Measurements from ENCODE around the gene NAA15.
"Not testable (repeated sequence)": the region's sequence is repeated elsewhere in the genome, so short reads cannot be mapped to it uniquely, and the experiment has no call there.

Gene NAA15

DNA sequence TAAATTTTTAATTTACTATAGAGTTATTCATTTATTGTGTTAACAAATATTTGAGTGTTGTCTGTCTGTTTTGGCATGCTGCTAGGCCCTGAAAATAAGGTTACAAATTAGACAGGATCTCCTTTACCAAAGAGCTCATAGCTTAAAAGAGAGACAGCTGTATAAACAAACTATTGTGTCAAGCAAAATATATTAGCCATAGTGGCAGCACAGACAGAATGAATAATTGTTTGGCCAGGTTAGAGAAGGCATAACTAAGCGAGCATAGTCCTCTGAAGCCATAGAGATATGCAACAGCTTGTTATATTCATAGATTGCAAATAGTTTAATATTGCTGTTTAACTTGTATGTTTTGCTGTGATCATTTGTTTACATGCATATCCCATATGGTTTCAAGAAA is 67.7 kb downstream of the NAA15 start:
- no peak for DNase-seq

- no peak for DNase-seq
Measured at GRCh38 chr4:139374251-139374650, 72.9 kb downstream of the NAA15 start.

DNA sequence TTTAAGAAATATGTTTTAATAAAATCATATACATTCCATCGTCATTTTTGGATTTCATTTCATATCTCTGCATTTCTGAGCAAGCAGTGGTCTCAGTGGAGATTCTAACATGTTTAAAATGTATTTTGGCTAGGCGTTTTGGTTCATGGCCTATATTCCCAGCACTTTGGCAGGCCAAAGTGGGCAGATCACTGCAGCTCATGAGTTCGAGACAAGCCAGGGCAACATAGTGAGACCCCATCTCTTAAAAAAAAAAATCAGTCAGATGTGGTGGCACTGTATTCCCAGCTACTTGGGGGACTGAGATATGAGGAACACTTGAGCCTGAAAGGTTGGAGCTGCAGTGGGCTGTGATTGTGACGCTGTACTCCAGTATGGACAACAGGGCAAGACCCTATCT is 85.1 kb downstream of the NAA15 start:
- no peak for DNase-seq

DNA sequence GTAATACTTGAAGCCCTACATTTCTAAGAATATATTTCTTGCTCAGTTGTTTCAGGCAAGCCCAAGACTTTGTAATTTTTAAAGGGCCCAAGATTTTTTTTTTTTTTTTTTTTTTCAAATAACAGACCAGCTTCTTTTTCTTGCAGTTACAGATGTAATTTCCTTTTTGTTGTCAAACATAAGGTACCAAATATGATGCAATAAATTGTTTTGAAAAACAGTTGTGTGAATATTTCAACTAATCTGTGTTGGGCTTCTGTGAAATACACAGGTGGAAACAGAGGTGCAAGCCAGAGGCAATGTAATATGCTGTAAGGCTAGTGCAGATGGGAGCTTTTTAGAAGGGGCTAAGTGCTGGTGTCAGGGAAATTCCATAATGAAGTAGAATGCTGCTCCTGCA is 87.8 kb downstream of the NAA15 start:
- no peak for DNase-seq

GRCh38 chr4:139389991-139390390 is 88.7 kb downstream of the NAA15 start:
- no peak for DNase-seq

DNA sequence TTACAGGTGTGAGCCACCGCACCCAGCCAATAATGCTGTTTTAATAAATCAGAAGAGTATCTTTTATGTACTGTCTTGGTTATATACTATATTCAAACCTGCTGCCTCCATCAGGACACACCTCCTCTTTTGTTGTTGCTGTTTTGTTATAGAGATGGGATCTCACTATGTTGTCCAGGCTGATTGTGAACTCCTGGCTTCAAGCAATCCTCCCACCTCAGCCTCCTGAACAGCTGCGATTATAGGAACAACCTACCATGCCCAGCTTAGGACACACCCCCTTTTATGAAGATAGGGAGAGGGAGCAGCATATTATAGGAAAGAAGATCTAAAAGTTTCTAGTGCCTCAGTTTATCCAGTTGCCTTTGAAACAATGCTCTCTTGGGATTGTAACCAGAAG is 90.4 kb downstream of the NAA15 start:
- no peak for DNase-seq

GRCh38 chr4:139392797-139393196 is 91.5 kb downstream of the NAA15 start:
- DNase-seq, result no peak

DNA sequence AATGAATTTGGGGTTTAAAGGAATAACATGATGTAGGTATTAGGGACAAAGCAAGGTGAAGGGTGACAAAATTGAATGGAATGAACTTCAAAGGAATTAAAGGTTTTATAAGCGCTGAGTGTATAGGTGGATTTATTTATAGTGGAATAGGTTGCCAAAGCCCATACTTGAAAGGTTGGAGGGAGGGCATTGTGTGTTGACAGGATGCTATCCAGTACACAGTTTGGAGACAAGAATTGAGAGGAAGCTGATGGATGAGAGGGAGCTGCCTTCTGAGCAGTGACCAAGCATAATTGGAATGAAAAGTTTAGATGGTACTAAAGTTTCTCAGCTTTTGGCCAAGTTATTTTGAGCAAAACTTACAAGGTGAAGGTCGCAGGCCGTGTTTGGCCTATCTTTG is 100.1 kb downstream of the NAA15 start:
- no peak for DNase-seq

- no peak for DNase-seq
Measured at GRCh38 chr4:139402436-139402835, 101.1 kb downstream of the NAA15 start.

GRCh38 chr4:139403462-139403861 is 102.2 kb downstream of the NAA15 start:
- no peak for DNase-seq

DNA sequence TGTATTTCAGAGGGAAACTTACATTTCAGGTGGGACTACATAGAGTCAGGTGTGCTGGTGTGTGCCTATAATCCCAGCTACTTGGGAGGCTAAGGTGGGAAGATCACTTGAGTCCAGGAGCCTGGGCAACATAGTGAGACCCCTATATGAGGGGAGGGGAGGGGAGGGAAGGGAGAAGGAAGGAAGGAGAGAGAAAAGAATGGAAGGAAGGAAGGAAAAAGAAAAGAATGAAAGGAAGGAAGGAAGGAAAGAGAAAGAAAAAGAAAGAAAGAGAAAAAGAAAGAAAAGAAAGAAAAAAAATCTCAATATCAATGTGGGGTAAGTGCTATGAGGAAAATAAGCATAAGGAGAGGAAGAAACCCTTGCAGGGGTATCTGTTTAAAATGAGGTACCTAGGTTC is 109.0 kb downstream of the NAA15 start:
- DNase-seq, result no peak

GRCh38 chr4:139414671-139415210 is 113.4 kb downstream of the NAA15 start:
- not testable (repeated sequence) for DNase-seq

- DNase-seq, result no peak
Measured at GRCh38 chr4:139416073-139416673, 114.9 kb downstream of the NAA15 start.

DNA sequence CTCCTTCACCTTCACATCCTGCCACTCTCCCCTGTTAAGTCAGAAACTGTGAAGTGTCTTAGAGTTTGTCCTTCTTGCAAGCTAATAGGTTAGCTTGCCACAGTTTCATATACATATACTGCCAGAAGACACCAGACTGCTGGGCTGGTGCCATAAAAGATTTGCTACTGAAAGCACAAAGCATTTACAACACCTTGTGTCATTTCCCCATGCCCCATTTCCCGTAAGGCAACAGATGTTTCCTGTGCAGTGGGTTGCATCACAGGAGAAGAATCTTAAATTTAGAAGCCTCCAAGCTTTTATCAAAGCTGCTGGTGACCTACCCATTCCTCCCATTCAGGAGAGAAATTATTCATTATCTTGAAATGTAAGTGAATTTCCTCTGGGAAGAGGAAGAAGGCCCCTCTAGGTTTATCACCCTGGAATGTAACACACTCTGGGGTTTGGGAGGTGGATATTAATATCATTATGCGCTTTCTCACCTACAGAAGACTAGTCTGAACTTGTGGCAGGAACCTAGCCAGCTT is 118.1 kb downstream of the NAA15 start:
- no peak for DNase-seq

- no peak for DNase-seq
Measured at GRCh38 chr4:139420652-139421051, 119.3 kb downstream of the NAA15 start.

DNA sequence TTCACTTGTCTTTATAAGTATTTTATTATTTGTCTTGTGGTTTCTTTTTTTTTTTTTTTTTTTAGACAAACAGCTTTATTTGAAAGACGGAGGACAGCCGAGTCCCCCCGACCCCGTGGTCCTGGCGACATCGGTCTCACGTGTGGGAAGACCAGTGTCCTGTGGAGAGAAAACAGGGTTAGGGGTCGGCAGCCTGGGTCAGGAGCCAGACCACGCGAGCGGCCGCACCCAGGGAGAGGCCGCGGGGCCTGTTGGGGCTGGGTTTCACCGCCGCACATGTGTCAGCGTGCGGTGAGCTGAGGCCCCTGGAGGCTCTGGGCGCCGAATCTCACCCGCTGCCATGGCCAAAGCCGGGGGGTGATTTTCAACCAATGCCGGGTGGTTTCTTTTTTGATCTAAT is 134.8 kb downstream of the NAA15 start:
- no peak for DNase-seq

DNA sequence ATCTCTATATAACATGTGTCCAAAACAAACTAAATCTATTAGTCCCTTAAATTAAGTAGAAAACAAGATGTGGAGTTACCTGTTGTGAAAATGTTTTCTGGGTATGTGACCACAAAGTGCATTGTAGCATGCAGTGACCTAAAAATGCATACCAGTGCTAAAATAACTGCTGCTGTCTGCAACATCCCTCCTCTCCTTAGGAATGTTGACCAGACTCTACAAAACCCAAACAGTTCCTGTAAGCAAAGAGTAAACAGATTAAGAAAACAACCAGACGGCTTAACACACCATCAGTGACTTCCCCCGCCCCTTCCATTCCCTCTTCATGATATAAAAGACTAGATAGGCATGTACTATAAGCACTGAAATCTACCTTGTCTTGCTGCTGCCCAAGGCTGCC is 136.8 kb downstream of the NAA15 start:
- DNase-seq, result no peak

- DNase-seq, result no peak
Measured at GRCh38 chr4:139441029-139441428, 139.7 kb downstream of the NAA15 start.

DNA sequence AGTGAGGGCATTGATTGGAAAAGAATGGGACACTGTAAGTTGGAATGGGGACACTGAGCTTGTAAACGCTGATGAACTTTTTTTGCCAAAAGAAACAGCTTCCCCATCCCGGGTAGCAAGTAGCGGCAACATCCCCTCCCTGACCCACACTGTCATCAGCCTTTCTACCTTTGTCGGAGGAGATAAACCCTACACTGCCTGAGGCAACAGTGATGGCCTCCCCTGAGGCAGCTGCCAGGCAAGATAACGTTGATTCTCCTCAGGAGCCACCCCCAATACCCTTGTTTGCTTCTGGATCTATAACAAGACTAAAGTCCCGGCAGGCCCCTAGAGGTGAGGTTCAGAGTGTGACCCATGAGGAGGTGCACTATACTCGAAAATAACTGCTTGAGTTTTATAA is 142.4 kb downstream of the NAA15 start:
- no peak for DNase-seq

DNA sequence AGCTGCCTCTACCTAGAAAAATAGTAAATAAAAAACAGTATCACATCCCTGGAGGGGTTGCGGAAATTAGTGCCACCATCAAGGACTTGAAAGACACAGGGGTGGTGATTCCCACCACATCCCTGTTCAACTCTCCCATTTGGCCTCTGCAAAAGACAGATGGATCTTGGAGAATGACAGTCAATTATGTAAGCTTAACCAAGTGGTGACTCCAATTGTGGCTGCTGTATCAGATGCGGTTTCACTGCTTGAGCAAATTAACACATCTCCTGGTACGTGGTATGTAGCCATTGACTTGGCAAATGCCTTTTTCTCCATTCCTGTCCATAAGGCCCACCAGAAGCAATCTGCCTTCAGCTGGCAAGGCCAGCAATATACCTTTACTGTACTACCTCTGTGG is 143.6 kb downstream of the NAA15 start:
- DNase-seq, result not testable (repeated sequence)

- DNase-seq, result not testable (repeated sequence)
Measured at GRCh38 chr4:139447078-139447477, 145.8 kb downstream of the NAA15 start.

DNA sequence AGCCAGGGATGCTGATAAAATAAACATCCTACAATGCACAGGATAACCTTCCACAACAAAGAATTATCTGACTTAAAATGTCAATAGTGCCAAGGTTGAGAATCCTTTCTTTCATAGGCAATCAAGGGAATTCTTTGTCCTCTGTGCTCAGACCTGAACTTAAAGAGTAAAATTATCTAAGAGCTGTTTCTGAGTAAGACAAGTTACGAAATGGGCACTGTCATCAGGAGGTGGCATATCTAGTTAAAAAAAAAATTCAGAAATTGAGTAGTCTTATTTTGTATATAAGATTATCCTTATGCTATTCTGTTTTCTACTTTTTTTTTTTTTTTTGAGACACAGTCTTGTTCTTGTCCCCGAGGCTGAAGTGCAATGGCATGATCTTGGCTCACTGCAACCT is 149.3 kb downstream of the NAA15 start:
- DNase-seq, result no peak

GRCh38 chr4:139451997-139452396 is 150.7 kb downstream of the NAA15 start:
- no peak for DNase-seq

GRCh38 chr4:139453041-139453370 is 151.7 kb downstream of the NAA15 start:
- no peak for DNase-seq

DNA sequence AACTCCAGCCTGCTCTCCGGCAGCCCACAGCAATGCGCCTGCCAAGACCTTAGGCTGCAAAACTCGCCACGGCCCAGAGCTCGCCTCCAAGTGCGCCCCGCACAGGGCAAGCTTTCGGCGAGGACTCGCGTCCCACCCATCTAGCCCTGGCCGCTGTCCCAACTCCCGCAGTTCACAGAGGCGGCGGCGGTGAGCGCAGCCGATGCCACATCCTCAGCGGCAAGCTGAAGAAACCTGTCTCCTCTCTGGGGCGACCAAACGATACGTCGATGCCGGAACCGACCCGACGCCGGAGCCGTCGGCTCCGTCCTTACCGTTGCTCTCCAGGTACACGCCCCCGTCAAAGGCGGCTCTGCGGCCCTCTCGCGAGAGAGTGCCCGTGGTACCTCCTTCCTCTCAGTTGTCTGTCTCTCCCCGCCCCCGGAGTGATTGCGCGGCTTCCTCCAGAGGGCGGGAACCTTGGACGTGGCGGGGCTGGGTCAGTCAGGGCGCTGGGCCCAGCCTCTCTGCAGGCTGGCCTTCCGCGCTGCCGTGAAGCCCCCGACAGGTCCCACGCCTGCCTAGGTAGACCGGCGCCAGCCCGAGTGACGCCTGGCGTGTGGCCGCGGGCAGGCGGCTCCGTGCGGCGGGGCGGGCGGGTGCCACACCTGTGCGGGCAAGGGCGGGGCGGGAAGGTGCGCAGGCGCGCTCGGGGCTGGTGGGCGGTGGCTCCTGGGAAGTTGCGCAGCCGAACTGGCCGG is 152.2 kb downstream of the NAA15 start:
- peak; percentile 96 for DNase-seq
